Measurements from ENCODE around the gene ST6GALNAC6. TPM values are rescaled to one million over a fixed set of nuclear protein-coding genes. Genes with fewer than 3 reads are reported as not detected.

ST6GALNAC6 gene
- total RNA-seq, 4 donors from 2014 or later: 7.7 to 88.3 (median 18.9) TPM

GRCh38 chr9:127944586-127945218 is 45.3 kb upstream of the ST6GALNAC6 start:
- no peak for DNase-seq
- no peak for TF ChIP-seq CTCF (IDR thresholded peaks at IDR 0.05)
- TF ChIP-seq POLR2A (IDR thresholded peaks at IDR 0.05): no peak
- Histone ChIP-seq H3K9me3 (no peaks in the 10 kb centered on the region), H3K27me3 (no peaks in the 10 kb centered on the region), H3K27ac (peak overlapping the region in 2 of 4 donors; percentile 6 to 48), H3K4me1 (peaks cover 0 to 19% (median 2%) of the 10 kb centered on the region in 4 donors), H3K4me3 (no peak overlapping the region), H3K36me3 (peaks cover 0 to 94% (median 0%) of the 10 kb centered on the region in 3 donors)

GRCh38 chr9:127943731-127944144 is 44.3 kb upstream of the ST6GALNAC6 start:
- Histone ChIP-seq H3K9me3 (no peaks in the 10 kb centered on the region), H3K27ac (peak overlapping the region in 2 of 4 donors; percentile 6 to 48), H3K36me3 (peaks cover 0 to 88% (median 0%) of the 10 kb centered on the region in 3 donors), H3K4me1 (peaks cover 0 to 15% (median 2%) of the 10 kb centered on the region in 4 donors), H3K27me3 (no peaks in the 10 kb centered on the region), H3K4me3 (no peak overlapping the region)
- TF ChIP-seq CTCF (IDR thresholded peaks at IDR 0.05) (peak; percentile 66 to 95 (median 92)), POLR2A (IDR thresholded peaks at IDR 0.05) (no peak)
- peak; percentile 86 to 94 (median 90) for DNase-seq

GRCh38 chr9:127943011-127943662 is 43.7 kb upstream of the ST6GALNAC6 start:
- peak overlapping the region in 1 of 4 donors; percentile 48 for H3K27ac ChIP-seq
- no peak for TF ChIP-seq POLR2A (IDR thresholded peaks at IDR 0.05)
- DNase-seq: no peak
- H3K9me3 ChIP-seq: no peaks in the 10 kb centered on the region
- H3K4me3 ChIP-seq: no peak overlapping the region
- H3K27me3 ChIP-seq: no peaks in the 10 kb centered on the region
- H3K36me3 ChIP-seq: peaks cover 0 to 82% (median 0%) of the 10 kb centered on the region in 3 donors
- H3K4me1 ChIP-seq: peaks cover 0 to 19% (median 5%) of the 10 kb centered on the region in 4 donors

DNA sequence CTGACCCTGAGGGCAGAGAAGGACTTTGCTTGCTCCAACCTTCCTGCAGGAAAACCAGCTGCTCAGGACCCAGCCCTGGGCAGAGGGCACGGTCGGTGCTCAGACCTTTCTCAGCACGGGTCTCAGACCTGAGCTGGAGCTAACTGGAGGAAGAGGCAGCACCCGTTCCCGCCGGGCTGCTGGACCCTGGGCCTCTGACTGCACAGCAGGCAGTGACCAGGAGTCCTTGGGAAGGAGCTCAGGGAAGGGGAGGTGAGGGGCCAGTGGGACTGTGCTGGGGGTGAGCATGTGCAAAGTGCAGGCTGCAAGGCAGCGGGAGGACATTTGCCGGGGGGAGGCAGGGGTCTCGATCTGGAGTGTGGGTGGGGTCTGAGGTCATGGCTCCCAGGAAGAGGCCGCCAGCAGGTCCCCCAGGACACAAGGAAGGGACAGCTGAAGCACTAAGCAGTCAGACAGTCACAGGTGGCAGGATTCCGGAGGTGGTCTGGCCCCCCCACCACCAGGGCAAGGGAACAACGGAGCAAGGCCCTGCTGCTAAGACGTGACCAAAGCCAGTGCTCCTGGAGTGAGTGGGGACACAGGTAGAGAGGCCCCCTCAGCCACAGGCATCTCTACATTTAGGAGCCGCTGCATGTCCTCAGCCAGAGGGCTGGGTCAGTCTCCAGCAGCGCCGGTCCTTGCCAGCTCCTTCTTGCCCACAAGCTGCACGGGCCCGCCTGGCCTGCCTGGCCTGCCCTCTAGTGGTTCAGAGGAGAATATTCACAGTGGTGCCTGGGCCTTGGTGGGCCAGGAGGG is 43.0 kb upstream of the ST6GALNAC6 start:
- Histone ChIP-seq H3K27me3 (no peaks in the 10 kb centered on the region), H3K9me3 (no peaks in the 10 kb centered on the region), H3K36me3 (peaks cover 0 to 75% (median 0%) of the 10 kb centered on the region in 3 donors), H3K27ac (peak overlapping the region in 1 of 4 donors; percentile 48), H3K4me1 (peaks cover 0 to 22% (median 6%) of the 10 kb centered on the region in 4 donors), H3K4me3 (no peak overlapping the region)
- TF ChIP-seq CTCF (IDR thresholded peaks at IDR 0.05) (peak; percentile 76 to 85 (median 84)), POLR2A (IDR thresholded peaks at IDR 0.05) (no peak)
- peak; percentile 48 to 76 (median 70) for DNase-seq

- no peaks in the 10 kb centered on the region for H3K9me3 ChIP-seq
- TF ChIP-seq POLR2A (IDR thresholded peaks at IDR 0.05) (no peak), CTCF (IDR thresholded peaks at IDR 0.05) (no peak)
- peaks cover 0 to 71% (median 0%) of the 10 kb centered on the region in 3 donors for H3K36me3 ChIP-seq
- H3K4me3 ChIP-seq: no peak overlapping the region
- H3K4me1 ChIP-seq: peaks cover 2 to 25% (median 10%) of the 10 kb centered on the region in 4 donors
- no peak overlapping the region for H3K27ac ChIP-seq
- no peaks in the 10 kb centered on the region for H3K27me3 ChIP-seq
- DNase-seq: no peak
Measured at GRCh38 chr9:127941961-127942215, 42.5 kb upstream of the ST6GALNAC6 start.

All from Peyer's patch (tissue), 4 donors.